H1 (cell line): Measurements from ENCODE around the gene WWP2. TPM values are rescaled to one million over a fixed set of nuclear protein-coding genes. Genes with fewer than 3 reads are reported as not detected.

ENCODE experiments used
- CTCF ChIA-PET: fragments of 300-600 bp; sonication (Branson Sonifier 250); formaldehyde crosslinking; loops from one replicate; lab custom pipeline; 2021; ENCODE audit not compliant: partially characterized antibody; lab: Charles Lee
- POLR2A ChIA-PET: fragments of 300-600 bp; sonication (Branson Sonifier 250); formaldehyde crosslinking; loops from one replicate; lab custom pipeline; 2021; ENCODE audit warnings: inconsistent platforms; ENCODE audit not compliant: partially characterized antibody; lab: Charles Lee
- DNase-seq, 2 experiments: peaks; one replicate each; pipeline versions ENCODE4 v3.0.0 to v3.0.0-alpha.2; 2010 to 2022; ENCODE audit warnings: low spot score in 2 of 2, low read depth in 1 of 2, mixed read lengths in 1 of 2
- FAIRE-seq: peaks from 2 replicates; lab custom pipeline; 2011; peaks lifted over from hg19 to GRCh38; lab: Jason Lieb, UNC
- H2AFZ ChIP-seq: 2 replicates; pipeline ENCODE4 v1.8.1; 2012; ENCODE audit warnings: low read length, inconsistent platforms
- H2AK5ac ChIP-seq: 2 replicates; pipeline ENCODE4 v1.6.1; 2013; ENCODE audit warnings: low read depth, low read length
- H2BK120ac ChIP-seq: replicated peaks from 2 replicates; pipeline ENCODE3; 2013; ENCODE audit warnings: low read depth, low read length, inconsistent platforms
- H2BK12ac ChIP-seq: 2 replicates; pipeline ENCODE4 v1.6.1; 2013; ENCODE audit warnings: low read depth, low read length
- H2BK15ac ChIP-seq: 2 replicates; pipeline ENCODE4 v1.6.1; 2013; ENCODE audit warnings: low read length
- H2BK20ac ChIP-seq: 2 replicates; pipeline ENCODE4 v1.6.1; 2013; ENCODE audit warnings: low read length
- H2BK5ac ChIP-seq: 2 replicates; pipeline ENCODE4 v1.6.1; 2013; ENCODE audit warnings: low read depth, low read length
- H3K14ac ChIP-seq: 2 replicates; pipeline ENCODE4 v1.6.1; 2013; ENCODE audit warnings: inconsistent platforms; ENCODE audit not compliant: insufficient read length
- H3K18ac ChIP-seq: 2 replicates; pipeline ENCODE4 v1.6.1; 2013; ENCODE audit warnings: low read length; ENCODE audit errors: extremely low read depth
- H3K23ac ChIP-seq: 2 replicates; pipeline ENCODE4 v1.6.1; 2013; ENCODE audit warnings: inconsistent platforms; ENCODE audit not compliant: insufficient read length
- H3K23me2 ChIP-seq: 2 replicates; pipeline ENCODE4 v1.6.1; 2013; ENCODE audit warnings: low read depth, low read length
- H3K27ac ChIP-seq: 2 replicates; pipeline ENCODE4 v1.6.1; 2011; ENCODE audit warnings: low read depth, low read length, inconsistent platforms
- H3K27me3 ChIP-seq, 4 experiments: replicated peaks in 1 of 4; 1 replicate in 1 of 4; 2 replicates in 3 of 4; pipeline versions ENCODE4 v1.6.1 to v1.8.1; 2011 to 2013; ENCODE audit warnings: low read length in 3 of 4, mild to moderate bottlenecking in 3 of 4, inconsistent platforms in 2 of 4, mixed read lengths in 2 of 4, moderate library complexity in 1 of 4; ENCODE audit not compliant: control insufficient read depth in 3 of 4, insufficient read depth in 3 of 4; ENCODE audit errors: extremely low read depth in 1 of 4
- H3K36me3 ChIP-seq, 4 experiments: 2 replicates each; pipeline versions ENCODE4 v1.6.1 to v1.8.1; 2011 to 2013; ENCODE audit warnings: mild to moderate bottlenecking in 4 of 4, low read length in 3 of 4, moderate library complexity in 2 of 4, control low read depth in 1 of 4, inconsistent platforms in 1 of 4; ENCODE audit not compliant: insufficient read depth in 4 of 4, control insufficient read depth in 2 of 4
- H3K4ac ChIP-seq: replicated peaks from 2 replicates; pipeline ENCODE3; 2013; ENCODE audit warnings: low read length, low read depth, mixed read lengths, inconsistent platforms; ENCODE audit not compliant: insufficient read length
- H3K4me1 ChIP-seq, 4 experiments: replicated peaks in 1 of 4; 1 replicate in 1 of 4; 2 replicates in 3 of 4; pipeline versions ENCODE4 v1.6.1 to v1.8.1; 2011 to 2013; ENCODE audit warnings: low read length in 3 of 4, inconsistent platforms in 2 of 4, mixed read lengths in 1 of 4; ENCODE audit not compliant: insufficient read depth in 4 of 4, control insufficient read depth in 3 of 4
- H3K4me2 ChIP-seq, 2 experiments: 2 replicates each; pipeline versions ENCODE4 v1.6.1 to v1.8.1; 2011 to 2013; ENCODE audit warnings: low read depth in 2 of 2, low read length in 2 of 2, control low read depth in 1 of 2, inconsistent platforms in 1 of 2, mild to moderate bottlenecking in 1 of 2; ENCODE audit not compliant: insufficient read depth in 1 of 2
- H3K4me3 ChIP-seq, 4 experiments: fragments of 200-600, 300-600 bp in 1 of 4; sonication (generic), shearing (Covaris generic), sonication (Bioruptor Twin) in 1 of 4; 2 replicates each; pipeline versions ENCODE4 v1.5.1 to v1.8.1; 2011 to 2016; ENCODE audit warnings: low read length in 4 of 4, low read depth in 3 of 4, control low read depth in 2 of 4, inconsistent platforms in 2 of 4, mild to moderate bottlenecking in 2 of 4, mixed read lengths in 1 of 4, moderate library complexity in 1 of 4; ENCODE audit not compliant: insufficient read depth in 2 of 4; ENCODE audit errors: extremely low read depth in 1 of 4
- H3K56ac ChIP-seq: replicated peaks from 2 replicates; pipeline ENCODE3; 2013; ENCODE audit warnings: low read depth, mild to moderate bottlenecking, mixed read lengths, low read length, inconsistent platforms; ENCODE audit not compliant: insufficient read length
- H3K79me1 ChIP-seq: 2 replicates; pipeline ENCODE4 v1.6.1; 2013; ENCODE audit warnings: low read depth, low read length, control low read depth
- H3K79me2 ChIP-seq, 2 experiments: 2 replicates each; pipeline versions ENCODE4 v1.6.1 to v1.8.1; 2012 to 2013; ENCODE audit warnings: low read length in 2 of 2, mild to moderate bottlenecking in 2 of 2, inconsistent platforms in 1 of 2; ENCODE audit not compliant: insufficient read depth in 2 of 2, control insufficient read depth in 1 of 2
- H3K9ac ChIP-seq, 4 experiments: replicated peaks in 1 of 4; 1 replicate in 1 of 4; 2 replicates in 3 of 4; pipeline versions ENCODE4 v1.6.1 to v1.8.1; 2011 to 2013; ENCODE audit warnings: low read depth in 3 of 4, low read length in 3 of 4, control low read depth in 2 of 4, mild to moderate bottlenecking in 2 of 4, moderate library complexity in 2 of 4, inconsistent platforms in 1 of 4; ENCODE audit errors: extremely low read depth in 1 of 4
- H3K9me3 ChIP-seq, 2 experiments: 2 replicates each; pipeline versions ENCODE4 v1.6.1 to v1.8.1; 2012 to 2013; ENCODE audit warnings: mild to moderate bottlenecking in 2 of 2, moderate library complexity in 2 of 2, control low read depth in 1 of 2, inconsistent platforms in 1 of 2, low read depth in 1 of 2, low read length in 1 of 2, mixed read lengths in 1 of 2; ENCODE audit not compliant: insufficient read depth in 2 of 2
- H4K20me1 ChIP-seq, 2 experiments: replicated peaks in 1 of 2; 2 replicates each; pipeline versions ENCODE3 to v1.8.1; 2011 to 2013; ENCODE audit warnings: inconsistent platforms in 2 of 2, low read length in 2 of 2, mild to moderate bottlenecking in 1 of 2; ENCODE audit not compliant: insufficient read depth in 2 of 2, control insufficient read depth in 1 of 2
- H4K5ac ChIP-seq: 2 replicates; pipeline ENCODE4 v1.6.1; 2013; ENCODE audit warnings: low read length, low read depth, mixed read lengths, inconsistent platforms; ENCODE audit not compliant: insufficient read length
- H4K8ac ChIP-seq: 2 replicates; pipeline ENCODE4 v1.8.0; 2013; ENCODE audit warnings: mild to moderate bottlenecking, moderate library complexity, low read length, inconsistent platforms; ENCODE audit not compliant: insufficient read depth; ENCODE audit errors: extremely low read depth
- H4K91ac ChIP-seq: replicated peaks from 2 replicates; pipeline ENCODE3; 2013; ENCODE audit warnings: low read length, mixed read lengths, inconsistent platforms; ENCODE audit not compliant: insufficient read length
- HDAC2 ChIP-seq, 2 experiments: fragments of 300-600 bp in 1 of 2; sonication (generic) in 1 of 2; IDR thresholded peaks; 2 replicates each; pipeline ENCODE4 v1.6.1; 2011 to 2012; ENCODE audit warnings: low read depth in 2 of 2, low read length in 2 of 2, mild to moderate bottlenecking in 2 of 2, moderate library complexity in 2 of 2, borderline replicate concordance in 1 of 2, inconsistent platforms in 1 of 2
- RNF2 ChIP-seq: fragments of 200-900, 300-1000 bp; sonication (generic); IDR thresholded peaks from 2 replicates; pipeline ENCODE4 v1.7.1; 2016; ENCODE audit warnings: borderline replicate concordance, low read depth, mild to moderate bottlenecking, antibody characterized with exemption, low read length; ENCODE audit not compliant: poor library complexity, severe bottlenecking; ENCODE audit errors: missing control alignments
- SP2 ChIP-seq: IDR thresholded peaks from 2 replicates; pipeline ENCODE4 v1.6.1; 2012; ENCODE audit warnings: mild to moderate bottlenecking, low read length, inconsistent platforms
- SRF ChIP-seq: IDR thresholded peaks from 2 replicates; pipeline ENCODE4 v1.6.1; 2011; ENCODE audit warnings: mild to moderate bottlenecking, low read depth, low read length, moderate library complexity
- WGBS, 2 experiments: shearing (Covaris generic) in 1 of 2; methylation state at CpG; one replicate each; pipeline versions ENCODE4 v1.1.6 to v1.1.7; 2013 to 2015; ENCODE audit warnings: low lambda C conversion rate in 2 of 2, mixed read lengths in 2 of 2, inconsistent platforms in 1 of 2, low coverage in 1 of 2, missing lambda C conversion rate in 1 of 2; ENCODE audit not compliant: insufficient replicate concordance in 2 of 2, insufficient coverage in 1 of 2, insufficient read length in 1 of 2; ENCODE audit errors: extremely low coverage in 1 of 2, missing lambda C conversion rate in 1 of 2; 5-methylcytosine and 5-hydroxymethylcytosine counted together
- polyA plus RNA-seq, 7 experiments: library from polyadenylated mRNA; depleted of rRNA in 3 of 7; stranded (reverse) in 5 of 7; unstranded in 2 of 7; fragments of >200 nt in 5 of 7; fragments of 200-250 nt in 2 of 7; gene quantifications; 1 replicate in 5 of 7; 2 replicates in 1 of 7; 4 replicates in 1 of 7; pipeline versions ENCODE4 v1.2.1 to v1.2.3, GENCODE V29; 2011 to 2013; ENCODE audit warnings: missing spikeins in 2 of 7, mixed read lengths in 2 of 7
- total RNA-seq: library from RNA; stranded (reverse); fragmentation: NEBNext Ultra II Directional; extraction: Animal tissue kit (Norgen Biotek cat#: 25700); gene quantifications from 2 replicates; pipeline ENCODE4 v1.2.1, GENCODE V29; 2021

WWP2 gene
- total and polyA plus RNA-seq, 2 of the 8 experiments (the other 6 are each of a cell fraction or from before 2014, with no cell fraction given): 14.1 to 42.2 TPM

DNA sequence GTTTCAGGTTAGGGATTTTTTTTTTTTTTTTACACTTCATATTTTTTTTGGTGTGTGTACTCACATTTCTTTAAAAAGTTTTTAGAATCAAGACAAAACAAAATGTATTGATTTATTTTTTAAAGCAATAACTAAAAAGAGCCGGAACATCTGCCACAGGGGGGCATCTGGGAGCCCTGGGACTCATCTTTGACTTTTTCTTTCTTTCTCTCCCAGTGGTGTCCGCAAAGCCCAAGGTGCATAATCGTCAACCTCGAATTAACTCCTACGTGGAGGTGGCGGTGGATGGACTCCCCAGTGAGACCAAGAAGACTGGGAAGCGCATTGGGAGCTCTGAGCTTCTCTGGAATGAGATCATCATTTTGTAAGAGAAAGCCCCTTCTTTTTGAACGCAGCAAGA is 36.3 kb downstream of the WWP2 start:
- no peaks in the 10 kb centered on the region for H3K27me3 ChIP-seq
- no peak overlapping the region for H3K23ac ChIP-seq
- no peak overlapping the region for H3K56ac ChIP-seq
- no peaks in the 10 kb centered on the region for H3K79me1 ChIP-seq
- H3K4me1 ChIP-seq: peaks cover 0 to 5% (median 0%) of the 10 kb centered on the region in 4 experiments; a peak in 2 of 7 replicates
- no peak overlapping the region for H2BK20ac ChIP-seq
- no peak overlapping the region for H4K91ac ChIP-seq
- H4K20me1 ChIP-seq: no peaks in the 10 kb centered on the region
- H2BK12ac ChIP-seq: no peak overlapping the region
- 0 out of 2 replicates have a peak, but pooled peaks cover 1% of the 10 kb centered on the region for H3K23me2 ChIP-seq
- peaks cover 5 to 8% (median 7%) of the 10 kb centered on the region in 4 experiments; a peak in 6 of 8 replicates for H3K36me3 ChIP-seq
- 71% methylated on average over 8 of the region's 8 CpGs; no CpG with 5 or more reads in 1 of the 2 experiments for WGBS, 2 experiments
- no peak overlapping the region for H2AK5ac ChIP-seq
- H2BK5ac ChIP-seq: no peak overlapping the region
- no peak overlapping the region for H4K5ac ChIP-seq
- H3K27ac ChIP-seq: no peak overlapping the region
- no peak for DNase-seq
- no peak overlapping the region for H4K8ac ChIP-seq
- H2AFZ ChIP-seq: no peak overlapping the region
- H2BK120ac ChIP-seq: no peak overlapping the region
- H3K4ac ChIP-seq: no peak overlapping the region
- no peak overlapping the region for H2BK15ac ChIP-seq
- POLR2A ChIA-PET: interaction anchor here (0.6 kb wide), 1 partner anchor 88 kb away, joined by 3 read pairs; no protein-coding TSS in a partner anchor
- no peak overlapping the region for H3K9ac ChIP-seq
- H3K14ac ChIP-seq: no peak overlapping the region
- CTCF ChIA-PET: interaction anchor here (0.6 to 7.2 kb wide), 9 partner anchors 15 to 263 kb away, joined by 3 to 123 read pairs (median 4); no protein-coding TSS in a partner anchor
- no peaks in the 10 kb centered on the region for H3K79me2 ChIP-seq
- FAIRE-seq: no peak
- no peak overlapping the region for H3K4me2 ChIP-seq
- no peaks in the 10 kb centered on the region for H3K9me3 ChIP-seq
- no peak overlapping the region for H3K18ac ChIP-seq
- H3K4me3 ChIP-seq: no peak overlapping the region
- TF ChIP-seq SRF (no peak), RNF2 (no peak), SP2 (no peak), HDAC2 (IDR thresholded peaks at IDR 0.05; ENCODE audit: borderline replicate concordance in 1 of 2, low read depth in 2 of 2, low read length in 2 of 2) (no peak)
